Liver (tissue), 9 donors: ENCODE data around the gene PLA2G10. TPM values are rescaled to one million over a fixed set of nuclear protein-coding genes. Genes with fewer than 3 reads are reported as not detected.
"Not testable (repeated sequence)": the region's sequence is repeated elsewhere in the genome, so short reads cannot be mapped to it uniquely, and the experiment has no call there.

Experiments
- DNase-seq: peaks from one replicate; pipeline ENCODE4 v3.0.0-alpha.2; 2017; ENCODE audit warnings: low spot score
- H3K27ac ChIP-seq, 2 donors: one replicate each; pipeline ENCODE4 v1.7.0; 2013; ENCODE audit warnings: inconsistent platforms in 2 of 2, low read length in 2 of 2, control low read depth in 1 of 2, low read depth in 1 of 2, mild to moderate bottlenecking in 1 of 2
- H3K27me3 ChIP-seq, 4 donors: one replicate each; pipeline versions ENCODE4 v1.6.1 to v1.7.0; 2013; ENCODE audit warnings: low read length in 3 of 4, inconsistent platforms in 1 of 4, mild to moderate bottlenecking in 1 of 4, moderate library complexity in 1 of 4; ENCODE audit not compliant: control insufficient read depth in 4 of 4, insufficient read depth in 4 of 4
- H3K36me3 ChIP-seq, 4 donors: one replicate each; pipeline versions ENCODE4 v1.6.1 to v1.7.0; 2013; ENCODE audit warnings: low read length in 3 of 4, mild to moderate bottlenecking in 3 of 4, low read depth in 1 of 4, moderate library complexity in 1 of 4; ENCODE audit not compliant: control insufficient read depth in 4 of 4, insufficient read depth in 3 of 4
- H3K4me1 ChIP-seq, 4 donors: one replicate each; pipeline versions ENCODE4 v1.6.1 to v1.7.0; 2013; ENCODE audit warnings: low read length in 3 of 4, mild to moderate bottlenecking in 3 of 4, moderate library complexity in 1 of 4; ENCODE audit not compliant: control insufficient read depth in 4 of 4, insufficient read depth in 4 of 4
- H3K4me3 ChIP-seq, 3 donors: one replicate each; pipeline versions ENCODE4 v1.6.1 to v1.7.0; 2013; ENCODE audit warnings: low read length in 3 of 3, control low read depth in 1 of 3, low read depth in 1 of 3, mild to moderate bottlenecking in 1 of 3
- H3K9ac ChIP-seq, 2 donors: one replicate each; pipeline ENCODE4 v1.7.0; 2013; ENCODE audit warnings: low read length in 2 of 2, mild to moderate bottlenecking in 2 of 2, moderate library complexity in 2 of 2, control low read depth in 1 of 2, low read depth in 1 of 2
- H3K9me3 ChIP-seq, 4 donors: one replicate each; pipeline versions ENCODE4 v1.6.1 to v1.7.0; 2013; ENCODE audit warnings: low read length in 3 of 4; ENCODE audit not compliant: control insufficient read depth in 4 of 4
- ATF3 ChIP-seq: IDR thresholded peaks from 2 replicates; pipeline ENCODE4 v1.6.1; 2016; ENCODE audit warnings: antibody characterized with exemption
- CTCF ChIP-seq: fragments of 150-350 bp; IDR thresholded peaks from 2 replicates; pipeline ENCODE4 v1.5.1; 2017; ENCODE audit warnings: improper control_type of control experiment, low read depth, low read length; ENCODE audit not compliant: missing input control
- EGR1 ChIP-seq, 2 donors: IDR thresholded peaks; 2 replicates each; pipeline ENCODE4 v1.6.1; 2016 to 2018; ENCODE audit warnings: antibody characterized with exemption in 2 of 2, low read depth in 2 of 2
- FOXA1 ChIP-seq: IDR thresholded peaks from 2 replicates; pipeline ENCODE4 v1.6.1; 2016; ENCODE audit warnings: antibody characterized with exemption
- FOXA2 ChIP-seq: IDR thresholded peaks from 2 replicates; pipeline ENCODE4 v1.6.1; 2016; ENCODE audit warnings: antibody characterized with exemption
- GABPA ChIP-seq, 2 donors: IDR thresholded peaks in 1 of 2; conservative IDR thresholded peaks in 1 of 2; 2 replicates each; pipeline ENCODE4 v1.6.1; 2016; ENCODE audit warnings: antibody characterized with exemption in 2 of 2, mild to moderate bottlenecking in 1 of 2, moderate library complexity in 1 of 2
- HNF4A ChIP-seq, 2 donors: conservative IDR thresholded peaks; 2 replicates each; pipeline ENCODE4 v1.6.1; 2016; ENCODE audit warnings: antibody characterized with exemption in 2 of 2, mild to moderate bottlenecking in 2 of 2
- HNF4G ChIP-seq: IDR thresholded peaks from 2 replicates; pipeline ENCODE4 v1.6.1; 2016; ENCODE audit warnings: antibody characterized with exemption
- JUND ChIP-seq, 2 donors: IDR thresholded peaks; 2 replicates each; pipeline ENCODE4 v1.6.1; 2016; ENCODE audit warnings: antibody characterized with exemption in 2 of 2
- MAX ChIP-seq: IDR thresholded peaks from 2 replicates; pipeline ENCODE4 v1.6.1; 2016; ENCODE audit warnings: antibody characterized with exemption
- NR2F2 ChIP-seq: IDR thresholded peaks from 2 replicates; pipeline ENCODE4 v1.6.1; 2016; ENCODE audit warnings: antibody characterized with exemption
- RAD21 ChIP-seq, 2 donors: IDR thresholded peaks; 2 replicates each; pipeline ENCODE4 v1.6.1; 2016; ENCODE audit warnings: antibody characterized with exemption in 2 of 2, mild to moderate bottlenecking in 2 of 2
- REST ChIP-seq: IDR thresholded peaks from 2 replicates; pipeline ENCODE4 v1.6.1; 2016; ENCODE audit warnings: antibody characterized with exemption, mild to moderate bottlenecking
- RXRA ChIP-seq, 2 donors: IDR thresholded peaks; 2 replicates each; pipeline ENCODE4 v1.6.1; 2017 to 2018; ENCODE audit warnings: antibody characterized with exemption in 2 of 2, mild to moderate bottlenecking in 1 of 2
- SP1 ChIP-seq: IDR thresholded peaks from 2 replicates; pipeline ENCODE4 v1.6.1; 2018; ENCODE audit warnings: antibody characterized with exemption, mild to moderate bottlenecking
- YY1 ChIP-seq: IDR thresholded peaks from 2 replicates; pipeline ENCODE4 v1.6.1; 2016; ENCODE audit warnings: antibody characterized with exemption, mild to moderate bottlenecking
- WGBS: extraction: QIAGEN DNeasy Blood & Tissue Kit; methylation state at CpG from one replicate; pipeline ENCODE4 v1.1.7; 2013; 5-methylcytosine and 5-hydroxymethylcytosine counted together
- polyA plus RNA-seq, 2 donors: library from polyadenylated mRNA; stranded (reverse) in 1 of 2; unstranded in 1 of 2; fragments of 200-250 nt in 1 of 2; fragments of >200 nt in 1 of 2; fragmentation: Nextera tagmentation in 1 of 2; extraction: Ambion mirVana in 1 of 2; gene quantifications; one replicate each; pipeline versions ENCODE4 v1.2.1 to v1.2.3, GENCODE V29; 2013 to 2015
- total RNA-seq, 2 donors: library from RNA; depleted of rRNA; stranded (reverse); fragments of >200 nt; gene quantifications; one replicate each; pipeline ENCODE4 v1.2.3, GENCODE V29; 2014
- donor health status: healthy.
- donor health status: healthy.
- donor health status: healthy.
- donor health status: healthy.
- donor health status: healthy.

Gene PLA2G10
- total and polyA plus RNA-seq, 4 donors: not detected

GRCh38 chr16:14681115-14681514 lies 13.0 kb downstream of the PLA2G10 start (continued):
- TF ChIP-seq REST (no peak), FOXA2 (no peak), SP1 (no peak), RXRA (IDR thresholded peaks at IDR 0.05) (no peak), GABPA (IDR thresholded peaks at IDR 0.05 in 1 of 2, conservative IDR thresholded peaks at IDR 0.05 in 1 of 2) (no peak), HNF4A (conservative IDR thresholded peaks at IDR 0.05) (no peak)

- H3K36me3 ChIP-seq, H3K9ac ChIP-seq, H3K27me3 ChIP-seq, H3K4me3 ChIP-seq, H3K9me3 ChIP-seq, DNase-seq, H3K4me1 ChIP-seq, H3K27ac ChIP-seq: not testable (repeated sequence)
- 92% methylated on average over 7 of the region's 7 CpGs for WGBS
Measured at GRCh38 chr16:14680396-14680795, 13.7 kb downstream of the PLA2G10 start.

GRCh38 chr16:14678748-14679497 lies 15.2 kb downstream of the PLA2G10 start:
- 79% methylated on average over 11 of the region's 11 CpGs for WGBS
- H3K4me3 ChIP-seq: no peak overlapping the region
- H3K4me1 ChIP-seq: no peaks in the 10 kb centered on the region
- no peak for DNase-seq
- no peak overlapping the region for H3K9ac ChIP-seq
- no peaks in the 10 kb centered on the region for H3K36me3 ChIP-seq
- no peaks in the 10 kb centered on the region for H3K27me3 ChIP-seq
- TF ChIP-seq JUND (IDR thresholded peaks at IDR 0.05) (no peak), HNF4G (no peak), FOXA2 (no peak), HNF4A (conservative IDR thresholded peaks at IDR 0.05) (no peak), SP1 (no peak), YY1 (no peak), RAD21 (IDR thresholded peaks at IDR 0.05) (no peak), RXRA (IDR thresholded peaks at IDR 0.05) (no peak), REST (no peak), EGR1 (IDR thresholded peaks at IDR 0.05; ENCODE audit: low read depth in 2 of 2) (no peak), GABPA (IDR thresholded peaks at IDR 0.05 in 1 of 2, conservative IDR thresholded peaks at IDR 0.05 in 1 of 2) (no peak), FOXA1 (no peak), ATF3 (no peak), MAX (no peak), CTCF (no peak), NR2F2 (no peak)
- no peak overlapping the region for H3K27ac ChIP-seq
- no peaks in the 10 kb centered on the region for H3K9me3 ChIP-seq
